ENCODE measurements around the gene SORCS2. TPM values are rescaled to one million over a fixed set of nuclear protein-coding genes. Genes with fewer than 3 reads are reported as not detected.

Gene SORCS2
- total and polyA plus RNA-seq, 2 of the 8 experiments (the other 6 are each of a cell fraction or from before 2014, with no cell fraction given), result 0.36 to 1.8 TPM

DNA sequence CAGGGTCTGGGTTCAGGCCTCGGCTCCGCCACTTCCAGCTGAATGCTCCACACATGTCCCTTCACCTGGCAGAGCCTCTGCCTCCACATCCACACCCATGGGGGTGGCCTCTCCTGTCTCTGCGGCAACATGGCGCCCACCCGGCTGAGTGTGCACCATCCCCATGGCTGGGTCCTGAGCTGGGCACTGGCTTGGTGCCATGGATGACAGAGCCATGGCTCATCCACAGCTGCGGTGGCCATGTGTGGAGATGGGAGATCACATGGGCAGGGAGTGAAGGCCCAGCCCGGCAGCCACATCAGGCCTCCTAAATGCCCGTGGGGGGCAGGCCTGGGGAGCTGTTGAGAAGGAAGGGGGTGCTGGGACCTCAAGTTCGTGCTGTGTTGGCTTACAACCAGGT lies 533.6 kb downstream of the SORCS2 start:
- Histone ChIP-seq H3K4me1 (replicated peaks in 1 of 4; ENCODE audit: control insufficient read depth in 3 of 4, insufficient read depth in 4 of 4, low read length in 3 of 4) (no peaks in the 10 kb centered on the region), H3K27ac (ENCODE audit: low read depth, low read length) (no peak overlapping the region), H3K23me2 (ENCODE audit: low read depth, low read length) (peaks cover 10% of the 10 kb centered on the region; the same call in 1 of the 2 replicates), H3K56ac (replicated peaks; ENCODE audit: insufficient read length, low read depth, low read length) (no peak overlapping the region), H3K79me1 (ENCODE audit: low read depth, low read length) (no peaks in the 10 kb centered on the region), H3K14ac (ENCODE audit: insufficient read length) (no peak overlapping the region), H3K23ac (ENCODE audit: insufficient read length) (no peak overlapping the region), H3K27me3 (replicated peaks in 1 of 4; ENCODE audit: control insufficient read depth in 3 of 4, extremely low read depth in 1 of 4, insufficient read depth in 3 of 4, low read length in 3 of 4) (no peaks in the 10 kb centered on the region), H3K4me3 (ENCODE audit: extremely low read depth in 1 of 4, insufficient read depth in 2 of 4, low read depth in 3 of 4, low read length in 4 of 4) (no peak overlapping the region), H2BK20ac (ENCODE audit: low read length) (no peak overlapping the region), H2AFZ (ENCODE audit: low read length) (no peak overlapping the region), H3K79me2 (ENCODE audit: control insufficient read depth in 1 of 2, insufficient read depth in 2 of 2, low read length in 2 of 2) (no peaks in the 10 kb centered on the region), H2BK12ac (ENCODE audit: low read depth, low read length) (no peak overlapping the region), H3K4ac (replicated peaks; ENCODE audit: insufficient read length, low read depth, low read length) (no peak overlapping the region), H2AK5ac (ENCODE audit: low read depth, low read length) (no peak overlapping the region), H3K9me3 (ENCODE audit: insufficient read depth in 2 of 2, low read depth in 1 of 2, low read length in 1 of 2) (no peaks in the 10 kb centered on the region), H3K9ac (replicated peaks in 1 of 4; ENCODE audit: extremely low read depth in 1 of 4, low read depth in 3 of 4, low read length in 3 of 4) (no peak overlapping the region), H2BK5ac (ENCODE audit: low read depth, low read length) (no peak overlapping the region), H3K18ac (ENCODE audit: extremely low read depth, low read length) (no peak overlapping the region), H4K8ac (ENCODE audit: extremely low read depth, insufficient read depth, low read length) (no peak overlapping the region), H4K20me1 (replicated peaks in 1 of 2; ENCODE audit: control insufficient read depth in 1 of 2, insufficient read depth in 2 of 2, low read length in 2 of 2) (peaks cover 0 to 6% of the 10 kb centered on the region in 2 experiments), H3K36me3 (ENCODE audit: control insufficient read depth in 2 of 4, insufficient read depth in 4 of 4, low read length in 3 of 4) (no peaks in the 10 kb centered on the region), H3K4me2 (ENCODE audit: insufficient read depth in 1 of 2, low read depth in 2 of 2, low read length in 2 of 2) (no peak overlapping the region), H2BK120ac (replicated peaks; ENCODE audit: low read depth, low read length) (no peak overlapping the region), H2BK15ac (ENCODE audit: low read length) (no peak overlapping the region), H4K5ac (ENCODE audit: insufficient read length, low read depth, low read length) (no peak overlapping the region), H4K91ac (replicated peaks; ENCODE audit: insufficient read length, low read length) (no peak overlapping the region)
- no peak for TF ChIP-seq KDM5A (IDR thresholded peaks at IDR 0.05; ENCODE audit: low read length)
- TF ChIP-seq SIRT6 (IDR thresholded peaks at IDR 0.05; ENCODE audit: low read length), result no peak
- no peak for TF ChIP-seq NANOG (IDR thresholded peaks at IDR 0.05; ENCODE audit: insufficient read depth, low read depth, low read length, poor library complexity, severe bottlenecking)
- TF ChIP-seq SIN3A (conservative IDR thresholded peaks at IDR 0.05 in 1 of 2, IDR thresholded peaks at IDR 0.05 in 1 of 2; ENCODE audit: low read depth in 1 of 2, low read length in 2 of 2), result no peak
- no peak for TF ChIP-seq SRF (IDR thresholded peaks at IDR 0.05; ENCODE audit: low read depth, low read length)
- no peak for TF ChIP-seq POLR2AphosphoS5 (IDR thresholded peaks at IDR 0.05; ENCODE audit: low read depth, low read length)
- no peak for TF ChIP-seq NRF1 (IDR thresholded peaks at IDR 0.05; ENCODE audit: low read depth, low read length)
- no peak for TF ChIP-seq ATF3 (IDR thresholded peaks at IDR 0.05; ENCODE audit: insufficient read depth, low read depth, low read length)
- no peak for TF ChIP-seq BACH1 (IDR thresholded peaks at IDR 0.05; ENCODE audit: low read length)
- TF ChIP-seq MAFK (IDR thresholded peaks at IDR 0.05; ENCODE audit: low read depth, low read length), result no peak
- CTCF ChIA-PET (ENCODE audit: partially characterized antibody), result interaction anchor here (0.5 to 0.7 kb wide), 2 partner anchors 34 to 230 kb away, joined by 3 read pairs; no protein-coding TSS in a partner anchor
- DNase-seq (ENCODE audit: low read depth in 1 of 2, low spot score in 2 of 2) (no peak), FAIRE-seq (no peak)
- POLR2A ChIA-PET (ENCODE audit: partially characterized antibody), result interaction anchor here (0.7 kb wide), 1 partner anchor 23 kb away, joined by 3 read pairs; no protein-coding TSS in a partner anchor
- WGBS, 2 experiments (ENCODE audit: extremely low coverage in 1 of 2, insufficient coverage in 1 of 2, insufficient read length in 1 of 2, insufficient replicate concordance in 2 of 2, low coverage in 1 of 2, low lambda C conversion rate in 2 of 2, missing lambda C conversion rate in 1 of 2), result 84% methylated on average over 9 of the region's 9 CpGs; no CpG with 5 or more reads in 1 of the 2 experiments
